Activated effector memory CD4-positive, alpha-beta T cell treated with anti-CD3 and anti-CD28 coated beads, Interleukin-2, amount 50 U/mL, for 16 hours (primary cell): Measurements from ENCODE around the gene WTAP.
"Not testable (repeated sequence)": the region's sequence is repeated elsewhere in the genome, so short reads cannot be mapped to it uniquely, and the experiment has no call there.

ENCODE experiments used
- DNase-seq: peaks from one replicate; pipeline ENCODE4 v3.0.0-alpha.2; 2020

Gene WTAP

DNA sequence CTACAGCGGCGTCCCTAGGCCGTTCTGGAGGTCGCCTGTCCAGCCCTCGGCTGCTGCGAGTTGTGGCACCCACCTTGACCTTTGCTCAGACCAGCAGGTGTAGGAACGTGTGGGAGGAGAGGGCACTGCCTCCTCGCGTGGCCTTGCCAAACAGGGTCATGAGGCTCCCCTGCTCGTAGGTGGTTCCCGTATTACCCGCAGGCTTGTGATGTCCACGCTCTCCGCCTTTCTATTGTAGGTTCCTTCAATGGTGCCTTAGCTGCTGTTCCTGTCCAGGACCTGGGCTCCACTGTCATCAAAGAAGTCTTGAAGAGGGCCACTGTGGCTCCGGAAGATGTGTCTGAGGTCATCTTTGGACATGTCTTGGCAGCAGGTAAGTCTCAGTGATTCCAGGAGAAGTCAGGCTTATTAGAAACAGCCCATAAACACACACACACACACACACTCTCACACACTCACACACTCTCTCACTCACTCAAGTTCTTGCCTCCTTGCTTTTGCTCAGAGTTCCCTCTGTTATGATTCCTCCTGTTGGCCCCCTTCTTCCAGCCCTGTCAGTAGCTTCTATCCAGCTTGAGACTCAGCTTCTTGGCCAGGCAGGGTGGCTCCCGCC is 35.5 kb downstream of the WTAP start:
- peak; percentile 77 for DNase-seq

DNA sequence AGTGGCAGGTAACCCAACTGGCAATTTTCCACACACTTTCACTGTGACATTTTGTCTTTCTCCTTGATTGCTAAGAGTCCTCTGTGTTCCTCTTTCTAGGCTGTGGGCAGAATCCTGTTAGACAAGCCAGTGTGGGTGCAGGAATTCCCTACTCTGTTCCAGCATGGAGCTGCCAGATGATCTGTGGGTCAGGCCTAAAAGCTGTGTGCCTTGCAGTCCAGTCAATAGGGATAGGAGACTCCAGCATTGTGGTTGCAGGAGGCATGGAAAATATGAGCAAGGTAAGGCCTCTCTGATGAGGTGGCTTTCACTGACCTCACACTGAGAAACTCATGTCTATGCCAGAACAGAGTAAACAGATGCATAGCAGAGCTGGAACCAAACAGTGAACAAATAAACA is 39.6 kb downstream of the WTAP start:
- DNase-seq = no peak

DNA sequence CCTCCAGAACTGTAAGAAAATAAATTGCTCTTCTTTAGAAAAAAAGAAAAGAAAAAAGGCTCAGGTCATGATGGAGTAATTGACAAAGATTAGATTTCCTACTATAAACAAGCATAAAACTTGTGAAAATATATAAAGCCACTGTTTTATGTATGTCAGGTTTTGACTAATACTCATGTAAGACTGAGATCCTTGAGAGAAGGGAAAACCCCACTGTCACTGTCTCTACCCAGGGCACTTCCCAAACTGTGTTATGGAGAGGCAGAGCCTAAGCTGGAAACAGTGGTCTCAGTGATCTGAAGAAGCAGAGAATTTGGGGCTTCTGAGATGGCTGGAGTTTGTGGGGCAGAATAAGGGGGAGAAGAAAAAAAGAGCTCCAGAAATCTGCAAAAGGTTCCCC is 42.2 kb downstream of the WTAP start:
- no peak for DNase-seq

DNA sequence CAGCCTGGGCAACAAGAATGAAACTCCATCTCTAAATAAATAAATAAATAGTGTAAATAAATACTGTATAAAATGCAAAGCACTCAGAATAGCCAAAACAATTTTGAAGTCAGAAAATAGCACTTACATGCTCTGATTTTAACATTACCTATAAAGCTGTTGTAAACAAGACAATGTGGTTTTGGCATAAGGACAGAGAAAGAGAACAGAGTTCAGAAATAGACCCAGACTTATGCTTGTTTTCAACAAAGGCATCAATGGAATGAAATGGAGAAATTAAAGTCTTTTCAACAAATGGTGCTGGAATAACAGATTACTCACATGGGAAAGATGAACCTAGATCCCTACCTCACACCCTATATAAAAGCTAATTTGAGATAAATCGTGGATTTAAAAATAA is 44.9 kb downstream of the WTAP start:
- DNase-seq = no peak

DNA sequence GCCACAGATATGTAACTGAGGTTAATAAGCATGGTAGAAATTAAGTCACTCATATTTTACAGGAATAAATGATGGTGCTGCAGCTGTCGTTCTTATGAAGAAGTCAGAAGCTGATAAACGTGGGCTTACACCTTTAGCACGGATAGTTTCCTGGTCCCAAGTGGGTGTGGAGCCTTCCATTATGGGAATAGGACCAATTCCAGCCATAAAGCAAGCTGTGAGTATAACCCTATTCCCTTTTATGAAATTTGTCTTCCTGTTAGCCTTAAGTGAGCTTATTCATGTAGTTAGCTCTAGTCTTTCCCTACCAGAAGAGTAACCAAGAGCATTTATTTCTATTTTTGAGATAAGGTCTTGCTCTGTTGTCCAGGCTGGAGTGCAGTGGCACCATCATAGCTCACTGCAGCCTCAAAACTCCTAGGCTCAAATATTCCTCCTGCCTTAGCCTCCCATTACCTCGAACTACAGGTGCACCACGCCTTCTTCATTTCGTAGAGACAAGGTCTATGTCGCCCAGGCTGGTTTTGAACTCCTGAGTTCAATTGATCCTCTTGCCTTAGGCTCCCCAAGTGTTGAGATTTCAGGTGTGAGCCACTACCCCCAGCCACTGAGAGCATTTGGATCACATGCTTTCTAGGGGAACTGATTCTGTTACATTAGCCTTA is 50.1 kb downstream of the WTAP start:
- no peak for DNase-seq

DNA sequence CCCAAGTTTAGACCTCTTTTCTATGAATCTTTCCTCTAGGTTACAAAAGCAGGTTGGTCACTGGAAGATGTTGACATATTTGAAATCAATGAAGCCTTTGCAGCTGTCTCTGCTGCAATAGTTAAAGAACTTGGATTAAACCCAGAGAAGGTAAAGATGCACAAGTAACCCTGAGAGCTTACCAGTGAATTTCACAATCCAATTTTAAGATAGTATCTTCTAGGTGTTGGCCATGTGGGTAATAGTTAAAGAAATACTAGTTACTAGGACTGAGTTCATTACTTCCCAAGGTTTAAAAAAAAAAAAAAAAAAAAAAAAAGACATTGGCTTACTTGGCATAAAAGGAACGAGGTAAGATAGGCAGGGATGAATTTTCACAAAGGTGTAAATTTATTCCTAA is 50.8 kb downstream of the WTAP start:
- DNase-seq = no peak

DNA sequence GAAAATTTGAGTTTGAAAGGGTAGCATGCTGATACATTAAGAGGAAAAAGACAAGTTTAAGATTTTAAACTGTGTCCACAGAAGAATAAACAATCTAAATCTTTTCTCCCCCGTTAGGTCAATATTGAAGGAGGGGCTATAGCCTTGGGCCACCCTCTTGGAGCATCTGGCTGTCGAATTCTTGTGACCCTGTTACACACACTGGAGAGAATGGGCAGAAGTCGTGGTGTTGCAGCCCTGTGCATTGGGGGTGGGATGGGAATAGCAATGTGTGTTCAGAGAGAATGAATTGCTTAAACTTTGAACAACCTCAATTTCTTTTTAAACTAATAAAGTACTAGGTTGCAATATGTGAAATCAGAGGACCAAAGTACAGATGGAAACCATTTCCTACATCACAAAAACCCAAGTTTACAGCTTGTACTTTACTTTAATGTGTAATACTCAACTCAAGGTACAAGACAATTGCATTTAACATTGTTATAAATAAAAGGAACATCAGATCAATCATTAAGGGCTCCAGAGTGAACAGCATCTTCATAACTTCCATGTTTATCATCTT is 51.3 kb downstream of the WTAP start:
- DNase-seq = no peak

DNA sequence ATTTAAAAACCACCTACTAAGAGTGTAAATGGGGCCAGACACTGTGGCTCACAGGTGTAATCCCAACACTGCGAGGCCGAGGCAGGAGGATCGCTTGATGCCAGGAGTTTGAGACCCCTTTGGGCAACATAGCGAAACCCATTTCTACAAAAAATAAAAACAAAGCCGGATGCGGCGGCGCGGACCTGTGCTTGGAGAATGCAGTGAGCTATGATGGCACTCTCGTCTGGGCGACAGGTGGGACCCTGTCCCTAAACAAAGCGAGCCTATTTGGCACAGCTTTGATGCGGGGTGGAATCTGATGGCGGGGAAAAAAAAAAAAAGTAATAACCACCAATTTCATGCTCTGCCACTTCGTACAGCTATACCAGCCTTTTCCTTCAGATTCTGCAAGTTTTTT is 61.0 kb downstream of the WTAP start:
- DNase-seq = peak; percentile 74

DNA sequence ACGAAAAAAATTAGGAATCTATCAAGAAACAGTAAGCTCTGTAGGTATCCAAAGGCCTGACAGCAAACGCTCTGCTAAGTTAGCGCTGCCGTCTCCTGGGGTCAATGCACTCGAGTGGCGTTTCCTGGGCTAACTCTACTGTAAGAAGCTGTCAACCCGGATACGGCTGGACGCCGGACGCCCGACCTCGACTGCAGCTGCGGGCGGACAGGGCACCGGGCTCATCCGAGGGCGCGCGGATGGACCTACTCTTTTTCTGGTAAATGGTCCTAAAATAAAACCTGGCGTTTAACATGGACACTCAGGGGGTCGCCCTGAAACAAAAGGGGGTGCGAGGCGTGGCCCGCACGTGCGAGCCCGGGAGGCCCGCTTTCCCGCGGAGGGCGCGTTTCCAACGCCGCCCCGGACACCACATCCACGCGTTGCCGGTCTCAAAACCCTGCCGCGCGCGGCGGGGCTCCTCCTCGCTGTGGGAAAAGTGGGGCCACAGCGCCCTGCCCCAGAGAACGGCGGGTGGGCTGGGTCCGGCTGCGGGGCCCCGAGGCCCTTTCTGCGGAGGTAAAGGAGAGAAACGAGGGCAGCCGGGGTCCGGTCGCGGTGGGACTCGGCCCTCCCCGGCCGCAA is 61.6 kb downstream of the WTAP start:
- DNase-seq = peak; percentile 76

DNA sequence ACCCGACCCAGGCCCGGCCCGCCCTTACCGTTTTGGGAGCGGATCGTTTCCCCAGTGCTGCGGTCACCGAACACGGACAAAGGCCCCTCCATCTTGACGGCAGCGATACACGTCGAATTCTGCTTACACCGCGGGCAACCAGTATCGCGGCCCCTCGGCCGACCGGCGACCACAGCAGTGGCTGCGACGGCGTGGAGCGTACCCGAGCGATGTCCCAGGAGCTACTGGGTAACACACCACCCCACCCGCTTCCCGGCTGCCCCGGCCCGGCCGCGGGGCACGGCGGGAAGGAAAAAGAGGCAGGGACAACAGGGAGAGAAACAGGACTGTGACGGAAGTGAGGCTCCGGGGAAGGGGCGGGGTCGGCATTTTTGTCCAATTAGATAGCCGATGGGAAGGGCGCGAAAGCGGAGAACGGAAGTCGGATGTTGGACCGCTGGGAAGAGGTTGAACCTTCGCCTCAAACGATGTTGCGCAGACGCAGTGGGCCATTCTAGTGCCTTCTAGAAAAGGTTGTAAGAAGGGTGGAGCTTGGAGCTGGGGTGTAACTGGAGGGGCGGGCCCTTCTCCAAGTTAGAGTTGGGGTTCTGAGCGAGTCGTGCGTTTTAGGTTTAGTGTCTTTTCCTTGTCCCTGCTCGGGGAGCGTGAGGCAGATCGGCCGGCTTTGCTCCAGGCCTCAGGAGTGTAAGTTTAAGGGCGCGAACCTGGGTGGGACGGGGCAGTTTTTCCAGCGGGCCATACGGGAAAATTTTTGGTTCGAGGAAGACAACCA is 62.3 kb downstream of the WTAP start, which contains the start of gene TCP1:
TCP1 (minus strand) TSS at position 226 of the 772 bp plus-strand sequence; CDS start at position 92, 134 bp downstream.
- DNase-seq = peak; percentile 100

DNA sequence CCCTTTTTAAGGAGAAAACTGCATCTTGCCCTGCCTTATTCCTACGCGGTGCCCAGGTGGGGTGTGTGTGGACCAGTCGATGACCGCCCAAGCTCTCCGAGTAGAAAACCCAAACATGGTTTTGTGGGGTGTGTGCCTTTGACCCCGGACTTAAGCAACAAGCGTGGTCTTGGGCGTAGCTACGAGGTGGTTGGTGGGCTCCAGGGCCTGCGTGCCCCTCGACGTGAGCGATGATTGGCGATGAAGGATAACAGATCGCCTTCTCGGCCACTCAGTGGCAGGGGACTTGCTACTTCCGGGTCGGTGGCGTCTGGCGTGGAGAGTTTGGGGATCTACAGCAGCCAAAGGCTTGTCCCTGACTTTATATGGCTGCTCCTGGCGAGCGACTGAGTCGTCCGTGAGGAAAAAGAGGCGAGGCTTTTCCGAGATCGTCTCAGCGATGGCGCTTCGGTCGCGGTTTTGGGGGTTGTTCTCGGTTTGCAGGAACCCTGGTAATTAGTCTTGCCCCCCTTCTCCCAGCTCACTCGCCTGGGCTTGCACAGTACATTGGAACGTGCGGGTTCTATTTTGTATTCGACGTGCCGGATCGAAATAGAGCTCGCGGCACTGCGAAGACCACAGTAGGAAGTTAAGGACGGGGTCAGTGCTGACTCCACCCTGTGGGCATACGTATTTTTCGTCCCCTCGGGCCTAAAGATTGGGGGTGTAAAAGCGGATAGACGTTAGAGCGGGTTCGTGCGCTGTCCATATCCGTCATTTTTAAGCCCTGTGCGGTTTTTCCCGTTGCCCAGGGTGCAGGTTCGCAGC is 63.0 kb downstream of the WTAP start, which contains the start of gene MRPL18:
MRPL18 (plus strand) TSS at position 319 of the 807 bp plus-strand sequence; CDS start at position 440, 121 bp downstream.
- DNase-seq = peak; percentile 95

DNA sequence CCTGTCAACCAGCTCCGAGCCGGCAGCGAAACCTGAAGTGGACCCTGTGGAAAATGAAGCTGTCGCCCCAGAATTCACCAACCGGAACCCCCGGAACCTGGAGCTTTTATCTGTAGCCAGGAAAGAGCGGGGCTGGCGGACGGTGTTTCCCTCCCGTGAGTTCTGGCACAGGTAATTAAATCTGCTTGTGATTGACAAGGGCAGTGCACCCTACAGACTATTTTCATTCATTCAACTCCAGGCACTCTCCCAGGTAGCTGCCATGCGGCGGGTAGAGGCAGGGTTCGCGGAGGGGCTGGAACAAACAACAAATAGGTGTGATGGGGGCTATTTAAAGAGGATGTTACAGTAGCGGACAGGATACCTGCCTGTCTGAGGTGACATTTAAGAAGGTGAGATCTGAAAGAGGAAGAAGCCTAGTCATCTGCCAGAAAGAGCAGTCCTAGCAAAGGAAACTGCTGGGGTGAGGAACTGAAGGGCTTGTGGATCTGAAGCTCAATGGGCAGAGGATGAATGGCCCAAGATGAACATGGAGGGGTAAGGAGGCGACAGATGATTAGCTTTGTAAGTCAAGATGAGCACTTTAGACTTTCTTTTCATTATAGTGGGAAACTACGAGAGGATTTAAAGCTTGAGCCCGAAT is 63.8 kb downstream of the WTAP start:
- peak; percentile 77 for DNase-seq

DNA sequence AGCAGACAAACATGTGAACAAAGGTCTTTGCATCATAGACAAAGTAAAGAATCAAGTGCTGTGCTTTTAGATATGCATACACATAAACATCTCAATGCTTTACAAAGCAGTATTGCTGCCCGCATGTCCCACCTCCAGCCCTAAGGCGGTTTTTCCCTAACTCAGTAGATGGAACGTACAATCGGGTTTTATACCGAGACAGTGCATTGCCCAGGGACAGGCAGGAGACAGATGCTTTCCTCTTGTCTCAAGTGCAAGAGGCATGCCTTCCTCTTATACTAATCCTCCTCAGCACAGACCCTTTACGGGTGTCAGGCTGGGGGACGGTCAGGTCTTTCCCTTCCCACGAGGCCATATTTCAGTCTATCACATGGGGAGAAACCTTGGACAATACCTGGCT is 67.7 kb downstream of the WTAP start:
- DNase-seq = not testable (repeated sequence)

DNA sequence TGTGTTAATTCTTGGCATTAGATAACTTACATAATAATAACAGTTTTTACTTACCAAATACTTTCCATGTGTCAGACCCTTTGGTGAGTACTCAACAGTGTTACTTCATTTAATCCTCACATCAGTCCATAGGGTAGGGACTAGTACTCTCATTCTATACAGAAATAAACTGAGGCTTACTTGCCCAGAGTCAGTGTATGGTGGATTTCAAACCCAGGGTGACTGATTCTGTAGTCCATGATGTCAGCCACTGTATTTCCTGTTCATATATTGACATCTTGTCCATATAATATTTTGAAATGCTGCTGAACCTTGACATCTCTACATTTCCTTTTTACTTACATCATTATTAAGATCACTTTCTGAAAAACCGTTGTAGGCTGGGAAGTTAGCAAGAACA is 70.2 kb downstream of the WTAP start:
- DNase-seq = no peak

DNA sequence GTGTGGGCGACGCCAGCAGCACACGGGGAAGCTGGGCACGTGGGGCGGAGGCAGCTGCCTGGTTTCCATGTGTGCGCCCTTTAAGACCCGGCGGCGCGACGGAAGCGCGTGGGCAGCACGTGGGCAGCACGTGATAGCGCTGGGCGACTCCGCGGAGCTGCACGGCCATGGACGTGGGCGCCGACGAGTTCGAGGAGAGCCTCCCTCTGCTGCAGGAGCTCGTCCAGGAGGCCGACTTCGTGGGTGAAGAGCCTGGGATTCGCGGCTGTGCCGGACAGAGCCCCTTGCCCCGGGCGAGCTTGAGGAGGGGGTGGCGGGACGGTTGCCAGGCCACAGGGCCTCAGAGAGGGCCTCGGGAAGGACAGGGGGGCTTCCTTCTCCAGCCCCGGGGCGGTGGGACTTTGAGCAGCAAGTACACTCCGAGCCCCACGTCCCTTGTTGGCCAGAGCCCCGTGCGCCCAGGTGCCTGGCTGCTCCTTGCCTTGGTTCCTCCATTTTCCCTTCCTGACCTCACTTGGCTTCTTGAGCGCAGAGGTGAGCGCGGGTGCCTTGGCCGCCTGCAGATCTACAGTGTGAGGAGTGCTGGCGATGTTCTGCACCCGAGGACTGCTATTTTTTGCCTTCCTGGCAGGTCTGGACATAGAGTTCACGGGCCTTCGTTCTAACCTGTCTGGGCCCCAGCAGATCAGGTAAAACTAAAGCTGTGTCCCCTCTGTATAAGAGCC is 73.0 kb downstream of the WTAP start, which contains the start of gene PNLDC1:
PNLDC1 (plus strand) TSS at position 136 of the 725 bp plus-strand sequence; CDS start at position 168, 32 bp downstream.
- no peak for DNase-seq

DNA sequence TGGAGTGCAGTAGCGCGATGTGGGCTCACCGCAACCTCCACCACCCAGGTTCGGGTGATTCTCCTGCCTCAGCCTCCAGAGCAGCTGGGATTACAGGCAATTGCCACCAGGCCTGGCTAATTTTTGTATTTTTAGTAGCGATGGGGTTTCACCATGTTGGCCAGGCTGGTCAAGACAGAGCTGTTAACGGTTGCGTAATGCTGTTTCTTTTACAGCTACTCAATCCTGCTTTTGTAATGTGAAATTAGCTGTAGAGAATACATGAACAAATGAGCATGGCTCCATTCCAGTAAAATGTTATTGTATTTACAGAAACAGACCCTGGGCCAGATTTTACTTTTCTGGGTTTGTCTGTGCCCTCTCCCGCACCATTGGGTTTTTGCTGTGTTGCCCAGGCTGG is 74.6 kb downstream of the WTAP start:
- DNase-seq = no peak

DNA sequence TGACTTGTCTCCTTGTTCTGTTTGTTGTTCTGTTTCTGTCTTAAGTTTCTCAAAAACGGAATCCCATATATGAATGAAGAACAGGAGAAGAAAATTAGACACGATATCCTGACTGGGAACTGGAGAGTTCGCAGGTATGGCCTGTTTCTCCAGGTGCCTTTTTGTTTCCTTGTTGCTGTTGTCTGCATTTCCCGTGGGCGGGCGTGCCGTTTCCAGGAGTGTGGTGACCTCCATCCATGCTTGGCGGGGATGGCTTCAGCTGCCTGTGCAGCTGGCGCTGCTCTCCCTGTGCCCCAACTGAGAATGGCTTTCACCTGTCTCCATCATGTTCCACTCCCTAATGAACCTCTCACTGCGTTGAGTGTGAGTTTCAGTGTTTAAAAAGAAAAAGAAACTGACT is 77.2 kb downstream of the WTAP start:
- no peak for DNase-seq

DNA sequence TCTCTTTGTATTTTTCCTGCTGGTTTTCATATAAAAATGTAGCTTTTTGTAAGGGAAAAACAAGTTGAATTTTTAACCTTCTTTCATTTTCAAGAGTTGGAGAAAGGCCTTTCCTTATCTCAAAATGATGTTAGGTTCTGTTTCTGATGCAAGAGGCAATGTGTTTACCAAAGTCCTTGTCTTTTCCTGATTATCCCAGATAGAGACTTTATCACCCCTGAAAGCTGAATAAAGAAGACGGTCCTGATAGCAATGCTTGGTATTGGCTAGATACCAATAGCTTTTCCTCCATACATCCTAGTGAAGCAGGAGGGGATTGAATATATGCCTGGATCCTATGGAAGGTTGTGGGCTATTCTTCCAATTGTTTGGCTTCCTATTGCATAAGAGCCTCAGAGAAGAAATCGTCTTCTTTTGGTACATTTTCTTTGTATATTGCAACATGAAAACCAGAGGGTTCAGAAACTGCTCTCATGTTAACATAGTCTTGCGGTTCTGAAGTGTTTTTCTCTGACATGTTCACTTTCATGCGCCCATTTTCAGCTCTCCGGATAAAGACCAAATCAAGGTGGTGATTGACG is 78.2 kb downstream of the WTAP start:
- no peak for DNase-seq
